B cell (primary cell): Measurements from ENCODE around the gene CDH13. TPM values are rescaled to one million over a fixed set of nuclear protein-coding genes. Genes with fewer than 3 reads are reported as not detected.

ENCODE experiments used
- ATAC-seq: fragments of 200-7000 bp; cut with Tn5 transposase; one replicate; pipeline ENCODE4 v1.10.0; 2021; ENCODE audit warnings: low read depth, mild to moderate bottlenecking, moderate number of reproducible peaks, moderate library complexity
- CTCF ChIA-PET: fragments of 350-600 bp; sonication (Branson Sonifier 250); formaldehyde crosslinking; loops from one replicate; lab custom pipeline; 2021; ENCODE audit warnings: antibody characterized with exemption, inconsistent platforms; lab: Charles Lee
- POLR2A ChIA-PET: fragments of 350-600 bp; sonication (Branson Sonifier 250); formaldehyde crosslinking; loops from one replicate; lab custom pipeline; 2021; ENCODE audit warnings: antibody characterized with exemption; lab: Charles Lee
- DNase-seq: peaks from one replicate; pipeline ENCODE4 v3.0.0; 2013
- H2AFZ ChIP-seq: 2 replicates; pipeline ENCODE4 v1.6.1; 2012; ENCODE audit warnings: mild to moderate bottlenecking, low read depth, low read length; ENCODE audit not compliant: insufficient read depth, poor library complexity, severe bottlenecking
- H3K27ac ChIP-seq, 2 donors: 1 replicate in 1 of 2; 2 replicates in 1 of 2; pipeline ENCODE4 v1.5.1; 2012 to 2013; ENCODE audit warnings: low read length in 2 of 2, mild to moderate bottlenecking in 2 of 2, moderate library complexity in 1 of 2
- H3K27me3 ChIP-seq, 4 experiments: fragments of 200-600 bp in 1 of 4; sonication (generic) in 1 of 4; replicated peaks in 1 of 4; 1 replicate in 2 of 4; 2 replicates in 2 of 4; pipeline versions ENCODE4 v1.6.1 to v1.7.0; 2013 to 2016; ENCODE audit warnings: low read length in 3 of 4, mild to moderate bottlenecking in 2 of 4, mixed read lengths in 1 of 4, moderate library complexity in 1 of 4; ENCODE audit not compliant: insufficient read depth in 4 of 4, control insufficient read depth in 3 of 4; ENCODE audit errors: control extremely low read depth in 1 of 4
- H3K36me3 ChIP-seq, 2 experiments: replicated peaks in 1 of 2; 1 replicate in 1 of 2; 2 replicates in 1 of 2; pipeline versions ENCODE4 v1.6.1 to v1.7.1; 2013; ENCODE audit warnings: low read length in 1 of 2; ENCODE audit not compliant: insufficient read depth in 2 of 2, control insufficient read depth in 1 of 2; ENCODE audit errors: control extremely low read depth in 1 of 2, extremely low read depth in 1 of 2
- H3K4me1 ChIP-seq, 2 donors: fragments of 200-600 bp in 1 of 2; sonication (generic) in 1 of 2; 1 replicate in 1 of 2; 2 replicates in 1 of 2; pipeline versions ENCODE4 v1.5.1 to v1.6.1; 2013 to 2017; ENCODE audit warnings: low read length in 2 of 2; ENCODE audit not compliant: control insufficient read depth in 2 of 2, insufficient read depth in 2 of 2
- H3K4me2 ChIP-seq: replicated peaks from 2 replicates; pipeline ENCODE3; 2012; ENCODE audit warnings: mild to moderate bottlenecking, low read depth, low read length; ENCODE audit not compliant: poor library complexity, severe bottlenecking
- H3K4me3 ChIP-seq, 5 experiments: fragments of 200-600 bp in 1 of 5; sonication (generic) in 1 of 5; 1 replicate in 3 of 5; 2 replicates in 2 of 5; pipeline versions ENCODE4 v1.5.1 to v1.7.0; 2011 to 2016; ENCODE audit warnings: low read length in 4 of 5, mild to moderate bottlenecking in 4 of 5, low read depth in 2 of 5, control low read depth in 1 of 5, moderate library complexity in 1 of 5; ENCODE audit not compliant: insufficient read depth in 1 of 5; ENCODE audit errors: control extremely low read depth in 1 of 5, extremely low read depth in 1 of 5
- H3K79me2 ChIP-seq: fragments of 200-600 bp; sonication (generic); one replicate; pipeline ENCODE4 v1.6.0; 2016; ENCODE audit warnings: low read length; ENCODE audit not compliant: control insufficient read depth, insufficient read depth
- H3K9ac ChIP-seq: fragments of 200-600 bp; sonication (generic); 2 replicates; pipeline ENCODE4 v1.6.1; 2017; ENCODE audit warnings: mild to moderate bottlenecking, low read length, moderate library complexity
- H3K9me3 ChIP-seq, 3 donors: one replicate each; pipeline versions ENCODE4 v1.6.1 to v1.7.1; 2013; ENCODE audit warnings: low read length in 2 of 3; ENCODE audit not compliant: control insufficient read depth in 2 of 3, insufficient read depth in 1 of 3; ENCODE audit errors: control extremely low read depth in 1 of 3
- H4K20me1 ChIP-seq: 2 replicates; pipeline ENCODE4 v1.6.0; 2012; ENCODE audit warnings: mild to moderate bottlenecking, low read length; ENCODE audit not compliant: insufficient read depth, control insufficient read depth, poor library complexity, severe bottlenecking
- H3K27ac Mint-ChIP-seq: one replicate; pipeline ENCODE4 v1.8.0; 2021; ENCODE audit warnings: mixed read lengths
- H3K27me3 Mint-ChIP-seq: one replicate; pipeline ENCODE4 v1.8.0; 2021; ENCODE audit warnings: mixed read lengths
- H3K4me1 Mint-ChIP-seq: one replicate; pipeline ENCODE4 v1.8.0; 2021; ENCODE audit warnings: mixed read lengths
- H3K4me3 Mint-ChIP-seq: one replicate; pipeline ENCODE4 v1.8.0; 2021; ENCODE audit warnings: mixed read lengths
- H3K9me3 Mint-ChIP-seq: one replicate; pipeline ENCODE4 v1.8.0; 2022; ENCODE audit warnings: mixed read lengths; ENCODE audit not compliant: insufficient read depth
- EZH2 ChIP-seq: IDR thresholded peaks from 2 replicates; pipeline ENCODE4 v1.6.1; 2012; ENCODE audit warnings: borderline replicate concordance, low read depth, mild to moderate bottlenecking, moderate library complexity, low read length; ENCODE audit not compliant: insufficient read depth, poor library complexity, severe bottlenecking
- WGBS: methylation state at CpG from one replicate; pipeline ENCODE4 v1.1.5; 2013; ENCODE audit warnings: missing lambda C conversion rate; ENCODE audit not compliant: insufficient coverage; 5-methylcytosine and 5-hydroxymethylcytosine counted together
- intact Hi-C: fragments of 100-400 bp; cut with micrococcal nuclease; formaldehyde crosslinking; loops from one replicate; pipeline ENCODE4 v1.10.0; 2022
- polyA plus RNA-seq: library from polyadenylated mRNA; depleted of rRNA; stranded (reverse); fragments of >200 nt; gene quantifications from 2 replicates; pipeline ENCODE4 v1.2.3, GENCODE V29; 2012
- total RNA-seq, 2 donors: library from RNA; stranded (reverse); fragments of 120-200 nt in 1 of 2; gene quantifications; 1 replicate in 1 of 2; 2 replicates in 1 of 2; pipeline versions ENCODE4 v1.2.3 to v1.2.4, GENCODE V29; 2013 to 2022
- TF ChIP-seq, protein P1 (sequence below): fragments of 200-600 bp; IDR thresholded peaks from one replicate; pipeline ENCODE4 v1.8.0; 2022; ENCODE audit warnings: antibody characterized with exemption, mild to moderate bottlenecking

Gene CDH13
- total and polyA plus RNA-seq, 2 donors (not counting 1 experiment from before 2014, with no cell fraction given): not detected

DNA sequence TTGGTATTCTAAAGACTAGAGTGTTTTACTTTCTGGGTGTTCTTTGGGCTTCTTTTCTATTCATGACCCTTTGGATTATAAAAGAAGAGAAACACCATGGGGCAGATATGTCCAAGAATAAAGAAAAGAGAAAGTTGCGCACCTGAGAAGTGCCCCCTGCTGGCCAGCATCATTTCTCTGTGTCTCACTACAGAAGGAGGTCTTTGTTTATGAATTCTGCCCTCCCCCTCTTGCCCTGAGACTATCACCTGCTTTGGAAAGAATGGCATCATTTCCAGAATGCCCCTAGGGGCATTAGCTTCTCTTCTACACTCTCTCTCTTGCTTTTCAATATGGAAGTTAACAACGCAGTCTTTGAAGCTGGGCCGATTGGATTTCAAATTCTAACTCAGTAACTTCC is 45.0 kb downstream of the CDH13 start:
- no peaks in the 10 kb centered on the region for H3K36me3 ChIP-seq
- WGBS: 80% methylated on average over 1 of the region's 3 CpGs
- Mint-ChIP-seq H3K4me3 (no peak overlapping the region), H3K4me1 (no peaks in the 10 kb centered on the region), H3K27me3 (peaks cover 12% of the 10 kb centered on the region), H3K9me3 (no peaks in the 10 kb centered on the region), H3K27ac (no peak overlapping the region)
- intact Hi-C loops: no loop called here
- no peaks in the 10 kb centered on the region for H3K9me3 ChIP-seq
- no peak overlapping the region for H3K9ac ChIP-seq
- ChIA-PET POLR2A (no interaction called here), CTCF (no interaction called here)
- H3K4me3 ChIP-seq: no peak overlapping the region
- DNase-seq: no peak
- H2AFZ ChIP-seq: no peak overlapping the region
- no peak for TF ChIP-seq EZH2
- TF ChIP-seq, protein P1, sequence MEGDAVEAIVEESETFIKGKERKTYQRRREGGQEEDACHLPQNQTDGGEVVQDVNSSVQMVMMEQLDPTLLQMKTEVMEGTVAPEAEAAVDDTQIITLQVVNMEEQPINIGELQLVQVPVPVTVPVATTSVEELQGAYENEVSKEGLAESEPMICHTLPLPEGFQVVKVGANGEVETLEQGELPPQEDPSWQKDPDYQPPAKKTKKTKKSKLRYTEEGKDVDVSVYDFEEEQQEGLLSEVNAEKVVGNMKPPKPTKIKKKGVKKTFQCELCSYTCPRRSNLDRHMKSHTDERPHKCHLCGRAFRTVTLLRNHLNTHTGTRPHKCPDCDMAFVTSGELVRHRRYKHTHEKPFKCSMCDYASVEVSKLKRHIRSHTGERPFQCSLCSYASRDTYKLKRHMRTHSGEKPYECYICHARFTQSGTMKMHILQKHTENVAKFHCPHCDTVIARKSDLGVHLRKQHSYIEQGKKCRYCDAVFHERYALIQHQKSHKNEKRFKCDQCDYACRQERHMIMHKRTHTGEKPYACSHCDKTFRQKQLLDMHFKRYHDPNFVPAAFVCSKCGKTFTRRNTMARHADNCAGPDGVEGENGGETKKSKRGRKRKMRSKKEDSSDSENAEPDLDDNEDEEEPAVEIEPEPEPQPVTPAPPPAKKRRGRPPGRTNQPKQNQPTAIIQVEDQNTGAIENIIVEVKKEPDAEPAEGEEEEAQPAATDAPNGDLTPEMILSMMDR: no peak
- no peaks in the 10 kb centered on the region for H4K20me1 ChIP-seq
- no peaks in the 10 kb centered on the region for H3K4me1 ChIP-seq
- ATAC-seq: no peak
- H3K79me2 ChIP-seq: no peaks in the 10 kb centered on the region
- H3K27me3 ChIP-seq: peaks cover 0 to 5% (median 0%) of the 10 kb centered on the region in 4 experiments
- H3K27ac ChIP-seq: no peak overlapping the region
- no peak overlapping the region for H3K4me2 ChIP-seq

DNA sequence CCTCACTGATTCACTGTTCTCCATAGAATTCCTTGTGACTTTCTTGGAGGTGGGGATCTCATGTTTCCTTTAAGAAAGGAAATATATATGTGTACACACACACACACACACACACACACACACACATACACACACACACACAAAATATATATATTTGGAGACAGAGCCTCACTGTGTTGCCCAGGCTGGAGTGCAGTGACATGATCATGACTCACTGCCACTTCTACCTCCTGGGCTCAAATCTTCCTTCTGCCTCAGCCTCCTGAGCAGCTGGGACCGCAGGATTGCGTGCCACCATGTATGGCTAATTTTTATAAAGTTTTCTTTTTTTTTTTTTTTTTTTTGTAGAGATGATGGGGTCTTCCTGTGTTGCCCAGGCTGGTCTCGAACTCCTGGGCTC is 45.9 kb downstream of the CDH13 start:
- no peaks in the 10 kb centered on the region for H3K4me1 ChIP-seq
- CTCF ChIA-PET: no interaction called here

More for the DNA sequence above, 45.9 kb downstream of the CDH13 start:
- Histone ChIP-seq H3K4me3 (no peak overlapping the region), H4K20me1 (no peaks in the 10 kb centered on the region), H3K27me3 (no peaks in the 10 kb centered on the region), H3K4me2 (no peak overlapping the region), H2AFZ (no peak overlapping the region), H3K79me2 (no peaks in the 10 kb centered on the region), H3K27ac (no peak overlapping the region), H3K36me3 (no peaks in the 10 kb centered on the region), H3K9me3 (no peaks in the 10 kb centered on the region), H3K9ac (no peak overlapping the region)
- Mint-ChIP-seq H3K4me1 (no peaks in the 10 kb centered on the region), H3K27ac (no peak overlapping the region), H3K27me3 (peaks cover 14% of the 10 kb centered on the region), H3K9me3 (no peaks in the 10 kb centered on the region), H3K4me3 (no peak overlapping the region)
- no CpG with 5 or more reads among the region's 3 CpGs for WGBS
- POLR2A ChIA-PET: no interaction called here
- ATAC-seq (no peak), DNase-seq (no peak)
- intact Hi-C loops: no loop called here
- no peak for TF ChIP-seq EZH2
- TF ChIP-seq, protein P1: no peak
